Measurements from ENCODE around the gene STK32A.

DNA sequence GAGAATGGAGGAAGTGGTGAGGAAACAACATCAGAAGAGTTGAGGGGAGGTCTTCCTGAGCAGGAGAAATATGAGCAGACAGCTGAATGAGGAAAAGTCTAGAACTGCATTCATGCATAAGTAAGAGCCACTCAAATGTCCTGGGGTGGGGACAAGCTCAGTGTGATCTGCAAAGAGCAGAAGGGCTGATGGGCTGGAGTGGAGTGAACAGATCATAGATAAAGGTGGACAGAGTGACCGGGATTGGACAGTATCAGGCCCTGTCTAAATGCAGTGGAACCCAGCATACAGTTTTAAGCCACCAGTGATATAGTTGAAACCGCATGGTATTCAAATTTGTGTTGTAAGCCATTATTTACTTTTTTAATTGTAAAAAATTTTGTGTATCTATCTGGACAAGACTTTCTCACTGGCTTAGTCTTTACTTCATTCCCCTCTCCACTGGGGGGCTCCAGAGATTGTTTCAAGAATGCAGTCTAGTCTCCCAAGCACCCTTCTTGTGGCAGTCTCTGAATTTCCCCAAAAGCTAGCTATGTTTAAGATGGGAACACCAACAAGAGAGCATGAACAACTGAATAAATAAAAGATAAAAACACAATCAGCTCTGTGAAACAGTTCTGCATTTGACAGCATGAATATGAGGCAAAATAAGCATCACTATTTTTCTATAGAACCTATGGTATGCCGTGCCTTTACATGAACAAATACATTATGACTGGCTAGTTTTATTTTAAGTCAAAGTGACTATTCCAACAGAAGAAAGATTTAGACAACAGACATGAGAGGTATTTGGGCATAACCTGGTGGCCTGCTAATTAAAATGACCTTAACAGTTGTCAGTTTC, 10.7 kb upstream of the STK32A start:
- TF ChIP-seq PHF21A (IDR thresholded peaks at IDR 0.05; ENCODE audit: borderline replicate concordance, low read depth) (no peak), EP300 (IDR thresholded peaks at IDR 0.05; ENCODE audit: low read length) (no peak), FOS (IDR thresholded peaks at IDR 0.05; ENCODE audit: extremely low read depth, insufficient read length) (no peak), ATF1 (CRISPR knock-in tag; IDR thresholded peaks at IDR 0.05) (no peak), ATF1 (tag; IDR thresholded peaks at IDR 0.05) (no peak), RFX5 (IDR thresholded peaks at IDR 0.05; ENCODE audit: low read depth, low read length) (no peak), YY1 (IDR thresholded peaks at IDR 0.05; ENCODE audit: borderline replicate concordance in 1 of 3, control insufficient read depth in 1 of 3, extremely low read depth in 1 of 3, insufficient read depth in 3 of 3, insufficient read length in 1 of 3, insufficient replicate concordance in 2 of 3, low read depth in 1 of 3, low read length in 2 of 3) (no peak), RB1 (IDR thresholded peaks at IDR 0.05; ENCODE audit: low read depth) (no peak)
- TF ChIP-seq, protein P1, sequence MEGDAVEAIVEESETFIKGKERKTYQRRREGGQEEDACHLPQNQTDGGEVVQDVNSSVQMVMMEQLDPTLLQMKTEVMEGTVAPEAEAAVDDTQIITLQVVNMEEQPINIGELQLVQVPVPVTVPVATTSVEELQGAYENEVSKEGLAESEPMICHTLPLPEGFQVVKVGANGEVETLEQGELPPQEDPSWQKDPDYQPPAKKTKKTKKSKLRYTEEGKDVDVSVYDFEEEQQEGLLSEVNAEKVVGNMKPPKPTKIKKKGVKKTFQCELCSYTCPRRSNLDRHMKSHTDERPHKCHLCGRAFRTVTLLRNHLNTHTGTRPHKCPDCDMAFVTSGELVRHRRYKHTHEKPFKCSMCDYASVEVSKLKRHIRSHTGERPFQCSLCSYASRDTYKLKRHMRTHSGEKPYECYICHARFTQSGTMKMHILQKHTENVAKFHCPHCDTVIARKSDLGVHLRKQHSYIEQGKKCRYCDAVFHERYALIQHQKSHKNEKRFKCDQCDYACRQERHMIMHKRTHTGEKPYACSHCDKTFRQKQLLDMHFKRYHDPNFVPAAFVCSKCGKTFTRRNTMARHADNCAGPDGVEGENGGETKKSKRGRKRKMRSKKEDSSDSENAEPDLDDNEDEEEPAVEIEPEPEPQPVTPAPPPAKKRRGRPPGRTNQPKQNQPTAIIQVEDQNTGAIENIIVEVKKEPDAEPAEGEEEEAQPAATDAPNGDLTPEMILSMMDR (IDR thresholded peaks at IDR 0.05 in 2 of 3, conservative IDR thresholded peaks at IDR 0.05 in 1 of 3; ENCODE audit: insufficient read depth in 2 of 3, low read depth in 1 of 3, low read length in 3 of 3) = no peak
- TF ChIP-seq, protein P2, sequence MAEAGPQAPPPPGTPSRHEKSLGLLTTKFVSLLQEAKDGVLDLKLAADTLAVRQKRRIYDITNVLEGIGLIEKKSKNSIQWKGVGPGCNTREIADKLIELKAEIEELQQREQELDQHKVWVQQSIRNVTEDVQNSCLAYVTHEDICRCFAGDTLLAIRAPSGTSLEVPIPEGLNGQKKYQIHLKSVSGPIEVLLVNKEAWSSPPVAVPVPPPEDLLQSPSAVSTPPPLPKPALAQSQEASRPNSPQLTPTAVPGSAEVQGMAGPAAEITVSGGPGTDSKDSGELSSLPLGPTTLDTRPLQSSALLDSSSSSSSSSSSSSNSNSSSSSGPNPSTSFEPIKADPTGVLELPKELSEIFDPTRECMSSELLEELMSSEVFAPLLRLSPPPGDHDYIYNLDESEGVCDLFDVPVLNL (CRISPR knock-in tag; IDR thresholded peaks at IDR 0.05; ENCODE audit: low read depth) = no peak
